Measurements from ENCODE around the gene CREBL2. TPM values are rescaled to one million over a fixed set of nuclear protein-coding genes. Genes with fewer than 3 reads are reported as not detected.
A peak's percentile ranks its signal among the peaks of the same experiment; 100 is the strongest.
"Not testable (repeated sequence)": the region's sequence is repeated elsewhere in the genome, so short reads cannot be mapped to it uniquely, and the experiment has no call there.

CREBL2 gene
- 42.8 TPM for total RNA-seq
- long read RNA-seq, transcript CREBL2-201 (4 exons, 3,754 nt), result major isoform, 125 of 133 reads
- long read RNA-seq, partial matches to known transcripts, result 1 of 133 reads
- long read RNA-seq, other reads (novel, unspliced or antisense), result 7 of 133 reads

- DNase-seq (peak; percentile 96), ATAC-seq (peak; percentile 98)
- intact Hi-C loops (cut with DNase I), result no loop called here
- Histone ChIP-seq H3K36me3 (peaks cover 8% of the 10 kb centered on the region), H3K4me3 (peak within 1 kb of the TSS; percentile 64), H3K9me3 (no peaks in the 10 kb centered on the region), H3K4me1 (peaks cover 39% of the 10 kb centered on the region), H3K27me3 (no peaks in the 10 kb centered on the region), H3K27ac (peak within 1 kb of the TSS; percentile 89)
- TF ChIP-seq, protein P1, sequence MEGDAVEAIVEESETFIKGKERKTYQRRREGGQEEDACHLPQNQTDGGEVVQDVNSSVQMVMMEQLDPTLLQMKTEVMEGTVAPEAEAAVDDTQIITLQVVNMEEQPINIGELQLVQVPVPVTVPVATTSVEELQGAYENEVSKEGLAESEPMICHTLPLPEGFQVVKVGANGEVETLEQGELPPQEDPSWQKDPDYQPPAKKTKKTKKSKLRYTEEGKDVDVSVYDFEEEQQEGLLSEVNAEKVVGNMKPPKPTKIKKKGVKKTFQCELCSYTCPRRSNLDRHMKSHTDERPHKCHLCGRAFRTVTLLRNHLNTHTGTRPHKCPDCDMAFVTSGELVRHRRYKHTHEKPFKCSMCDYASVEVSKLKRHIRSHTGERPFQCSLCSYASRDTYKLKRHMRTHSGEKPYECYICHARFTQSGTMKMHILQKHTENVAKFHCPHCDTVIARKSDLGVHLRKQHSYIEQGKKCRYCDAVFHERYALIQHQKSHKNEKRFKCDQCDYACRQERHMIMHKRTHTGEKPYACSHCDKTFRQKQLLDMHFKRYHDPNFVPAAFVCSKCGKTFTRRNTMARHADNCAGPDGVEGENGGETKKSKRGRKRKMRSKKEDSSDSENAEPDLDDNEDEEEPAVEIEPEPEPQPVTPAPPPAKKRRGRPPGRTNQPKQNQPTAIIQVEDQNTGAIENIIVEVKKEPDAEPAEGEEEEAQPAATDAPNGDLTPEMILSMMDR (IDR thresholded peaks at IDR 0.05), result no peak
These were observed at the start of gene CREBL2 for GRCh38 chr12:12611512-12612306. CREBL2 (plus strand) TSS chr12:12611876; CDS start chr12:12612173, 297 bp downstream.

DNA sequence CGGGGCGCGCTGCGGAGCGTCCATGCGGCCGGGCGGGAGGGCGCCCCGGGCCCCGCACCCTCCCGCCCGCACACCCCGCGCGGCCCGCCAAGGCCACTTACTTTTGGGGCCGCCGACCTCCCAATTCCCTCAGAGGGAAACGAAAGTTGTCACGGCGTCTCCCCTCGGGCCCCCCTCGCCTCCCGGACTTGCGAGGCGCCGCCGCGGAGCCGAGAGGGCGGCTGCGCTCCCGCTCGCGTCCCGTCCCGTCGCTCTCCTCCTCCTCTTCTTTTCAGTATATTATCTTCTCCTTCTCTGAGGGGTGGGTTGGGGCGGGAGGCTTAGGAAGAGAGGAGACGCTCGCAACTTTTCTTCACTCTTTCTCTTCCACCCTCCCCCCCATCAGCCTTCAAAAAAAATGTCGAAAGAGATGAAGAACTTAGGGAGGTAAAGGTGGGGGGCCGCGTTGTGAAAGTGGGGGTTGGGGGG is 49.6 kb upstream of the CREBL2 start:
- TF ChIP-seq, protein P1 (IDR thresholded peaks at IDR 0.05), result no peak
- DNase-seq, result peak; percentile 72
- intact Hi-C loops (cut with DNase I), result no loop called here
- H3K4me1 ChIP-seq, result peaks cover 10% of the 10 kb centered on the region
- H3K27me3 ChIP-seq, result no peaks in the 10 kb centered on the region
- peak overlapping the region; percentile 79 for H3K4me3 ChIP-seq
- peak; percentile 1 for ATAC-seq
- H3K27ac ChIP-seq, result peak overlapping the region; percentile 99
- no peaks in the 10 kb centered on the region for H3K36me3 ChIP-seq
- H3K9me3 ChIP-seq, result no peaks in the 10 kb centered on the region

DNA sequence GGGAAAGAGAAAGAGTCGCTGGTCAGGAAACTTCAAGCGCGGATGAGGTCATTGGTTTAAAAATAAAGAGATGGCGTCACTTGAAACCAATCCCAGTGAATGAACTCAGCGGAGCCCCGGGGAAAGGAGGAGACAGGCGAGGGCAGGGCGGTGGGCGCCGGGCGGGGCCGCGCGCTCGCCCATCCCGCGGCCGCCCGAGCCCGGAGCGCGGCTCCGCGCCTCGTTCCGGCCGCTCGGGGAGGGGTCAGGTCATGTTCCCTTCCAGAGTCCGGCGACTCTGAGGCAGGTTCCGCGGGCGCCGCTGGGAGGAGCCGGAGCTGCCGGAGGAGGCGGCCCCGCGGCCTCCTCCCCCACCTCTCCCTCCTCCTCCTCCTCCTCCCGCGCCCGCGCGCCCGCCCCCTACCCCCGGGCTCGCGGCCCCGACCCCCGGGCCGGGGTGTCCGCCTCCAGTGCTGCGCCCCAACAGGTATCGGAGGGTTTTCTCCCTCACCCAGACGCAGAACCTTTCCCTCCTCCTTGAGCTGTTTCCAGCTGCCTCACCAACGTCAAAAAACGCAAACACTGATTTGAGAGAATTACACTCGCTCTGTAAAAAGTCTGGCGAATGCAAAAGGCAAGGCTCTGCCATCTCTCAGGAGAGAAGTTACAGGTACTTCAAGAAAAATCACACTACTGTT is 49.0 kb upstream of the CREBL2 start, which contains the start of gene DUSP16:
TSS of gene DUSP16 (minus strand) at position 279 of the 677 bp plus-strand sequence. CDS start 41,765 bp downstream, outside the sequence.
- TF ChIP-seq, protein P1 (IDR thresholded peaks at IDR 0.05), result no peak
- Histone ChIP-seq H3K36me3 (no peaks in the 10 kb centered on the region), H3K9me3 (no peaks in the 10 kb centered on the region), H3K4me1 (peaks cover 10% of the 10 kb centered on the region), H3K27me3 (no peaks in the 10 kb centered on the region), H3K27ac (peak within 1 kb of the TSS; percentile 99), H3K4me3 (peak within 1 kb of the TSS; percentile 79)
- ATAC-seq (peak; percentile 95), DNase-seq (peak; percentile 97)
- intact Hi-C loops (cut with DNase I), result no loop called here

DNA sequence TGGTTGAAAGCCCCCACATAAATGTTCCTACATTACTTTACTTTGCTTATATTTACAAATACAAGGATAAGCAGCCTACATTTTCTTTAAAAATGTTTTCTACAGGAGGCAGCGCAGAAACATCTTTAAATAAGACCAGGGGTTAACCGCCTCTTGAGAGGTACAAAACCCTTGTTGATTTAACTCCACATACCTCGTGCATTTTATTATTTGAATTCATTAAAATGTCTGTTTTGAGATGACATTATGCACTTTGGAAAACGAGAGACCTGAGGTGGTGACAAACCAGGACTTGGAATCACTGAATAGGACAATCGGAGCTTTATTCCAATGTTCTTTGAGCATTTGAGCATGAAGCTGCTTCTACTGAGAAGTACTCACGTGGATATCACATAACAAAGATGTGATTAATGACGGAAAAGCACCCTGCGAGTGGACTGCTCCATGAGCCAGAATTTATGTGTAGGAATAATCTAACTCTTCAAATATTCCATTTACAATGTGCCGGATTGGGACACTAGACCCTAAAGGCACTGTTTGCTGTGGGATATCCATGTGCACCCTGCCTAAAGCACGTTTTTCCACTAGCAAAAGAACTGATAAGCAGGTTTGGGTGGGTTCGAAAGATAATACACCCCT is 48.3 kb upstream of the CREBL2 start:
- TF ChIP-seq, protein P1 (IDR thresholded peaks at IDR 0.05), result no peak
- H3K4me3 ChIP-seq, result peak overlapping the region; percentile 79
- H3K27me3 ChIP-seq, result no peaks in the 10 kb centered on the region
- H3K9me3 ChIP-seq, result no peaks in the 10 kb centered on the region
- DNase-seq (no peak), ATAC-seq (no peak)
- no peaks in the 10 kb centered on the region for H3K36me3 ChIP-seq
- intact Hi-C loops (cut with DNase I), result no loop called here
- H3K4me1 ChIP-seq, result peaks cover 10% of the 10 kb centered on the region
- peak overlapping the region; percentile 99 for H3K27ac ChIP-seq

GRCh38 chr12:12564911-12565310 is 46.8 kb upstream of the CREBL2 start:
- ATAC-seq (no peak), DNase-seq (no peak)
- TF ChIP-seq, protein P1 (IDR thresholded peaks at IDR 0.05), result no peak
- Histone ChIP-seq H3K9me3 (no peaks in the 10 kb centered on the region), H3K36me3 (no peaks in the 10 kb centered on the region), H3K4me1 (peaks cover 10% of the 10 kb centered on the region), H3K27me3 (no peaks in the 10 kb centered on the region), H3K27ac (no peak overlapping the region), H3K4me3 (no peak overlapping the region)
- intact Hi-C loops (cut with DNase I), result loop anchor here (5.0 kb wide), 1 partner anchor 188 kb away; no protein-coding TSS in a partner anchor

DNA sequence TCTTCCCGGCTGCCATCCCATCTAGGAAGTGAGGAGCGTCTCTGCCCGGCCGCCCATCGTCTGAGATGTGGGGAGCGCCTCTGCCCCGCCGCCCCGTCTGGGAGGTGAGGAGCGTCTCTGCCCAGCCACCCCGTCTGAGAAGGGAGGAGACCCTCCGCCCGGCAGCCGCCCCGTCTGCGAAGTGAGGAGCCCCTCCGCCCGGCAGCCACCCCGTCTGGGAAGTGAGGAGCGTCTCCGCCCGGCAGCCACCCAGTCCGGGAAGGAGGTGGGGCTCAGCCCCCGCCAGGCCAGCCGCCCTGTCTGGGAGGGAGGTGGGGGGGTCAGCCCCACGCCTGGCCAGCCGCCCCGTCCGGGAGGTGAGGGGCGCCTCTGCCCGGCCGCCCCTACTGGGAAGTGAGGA is 45.7 kb upstream of the CREBL2 start:
- intact Hi-C loops (cut with DNase I), result loop anchor here (5.0 kb wide), 1 partner anchor 189 kb away; no protein-coding TSS in a partner anchor
- not testable (repeated sequence) for H3K27ac ChIP-seq, H3K27me3 ChIP-seq, ATAC-seq, H3K36me3 ChIP-seq, H3K9me3 ChIP-seq, DNase-seq, H3K4me3 ChIP-seq, H3K4me1 ChIP-seq
